Cerebellar cortex (tissue), 1 donor: ENCODE measurements around the gene UPF1.
A peak's percentile ranks its signal among the peaks of the same experiment; 100 is the strongest.
"Not testable (repeated sequence)": the region's sequence is repeated elsewhere in the genome, so short reads cannot be mapped to it uniquely, and the experiment has no call there.

ENCODE experiments used
- DNase-seq: peaks from one replicate; pipeline ENCODE4 v3.0.0-alpha.2; 2015; ENCODE audit warnings: low spot score

Gene UPF1

GRCh38 chr19:18898607-18899408, 67.0 kb downstream of the UPF1 start:
- no peak for DNase-seq

GRCh38 chr19:18899624-18900560, 68.1 kb downstream of the UPF1 start:
- DNase-seq: no peak

- no peak for DNase-seq
Measured at GRCh38 chr19:18900700-18901481, 69.1 kb downstream of the UPF1 start.

GRCh38 chr19:18901491-18901890, 69.7 kb downstream of the UPF1 start:
- no peak for DNase-seq

GRCh38 chr19:18902519-18902918, 70.8 kb downstream of the UPF1 start:
- DNase-seq: not testable (repeated sequence)

GRCh38 chr19:18903156-18904037, 71.6 kb downstream of the UPF1 start:
- no peak for DNase-seq

- DNase-seq: no peak
Measured at GRCh38 chr19:18904334-18905057, 72.7 kb downstream of the UPF1 start.

- DNase-seq: no peak
Measured at GRCh38 chr19:18905058-18905456, 73.3 kb downstream of the UPF1 start.

GRCh38 chr19:18905513-18906236, 73.9 kb downstream of the UPF1 start:
- DNase-seq: no peak

GRCh38 chr19:18906605-18907519, 75.1 kb downstream of the UPF1 start:
- DNase-seq: peak; percentile 36

GRCh38 chr19:18908917-18909619, 77.3 kb downstream of the UPF1 start:
- DNase-seq: no peak

GRCh38 chr19:18910010-18910409, 78.3 kb downstream of the UPF1 start:
- DNase-seq: no peak

GRCh38 chr19:18910801-18911436, 79.2 kb downstream of the UPF1 start:
- no peak for DNase-seq

- no peak for DNase-seq
Measured at GRCh38 chr19:18912933-18913332, 81.2 kb downstream of the UPF1 start.

GRCh38 chr19:18913466-18913865, 81.7 kb downstream of the UPF1 start:
- DNase-seq: no peak

GRCh38 chr19:18915639-18916038, 83.9 kb downstream of the UPF1 start:
- peak; percentile 57 for DNase-seq

GRCh38 chr19:18917593-18917992, 85.8 kb downstream of the UPF1 start:
- DNase-seq: not testable (repeated sequence)
